ENCODE results near the gene PGAP1.

Gene PGAP1, protein sequence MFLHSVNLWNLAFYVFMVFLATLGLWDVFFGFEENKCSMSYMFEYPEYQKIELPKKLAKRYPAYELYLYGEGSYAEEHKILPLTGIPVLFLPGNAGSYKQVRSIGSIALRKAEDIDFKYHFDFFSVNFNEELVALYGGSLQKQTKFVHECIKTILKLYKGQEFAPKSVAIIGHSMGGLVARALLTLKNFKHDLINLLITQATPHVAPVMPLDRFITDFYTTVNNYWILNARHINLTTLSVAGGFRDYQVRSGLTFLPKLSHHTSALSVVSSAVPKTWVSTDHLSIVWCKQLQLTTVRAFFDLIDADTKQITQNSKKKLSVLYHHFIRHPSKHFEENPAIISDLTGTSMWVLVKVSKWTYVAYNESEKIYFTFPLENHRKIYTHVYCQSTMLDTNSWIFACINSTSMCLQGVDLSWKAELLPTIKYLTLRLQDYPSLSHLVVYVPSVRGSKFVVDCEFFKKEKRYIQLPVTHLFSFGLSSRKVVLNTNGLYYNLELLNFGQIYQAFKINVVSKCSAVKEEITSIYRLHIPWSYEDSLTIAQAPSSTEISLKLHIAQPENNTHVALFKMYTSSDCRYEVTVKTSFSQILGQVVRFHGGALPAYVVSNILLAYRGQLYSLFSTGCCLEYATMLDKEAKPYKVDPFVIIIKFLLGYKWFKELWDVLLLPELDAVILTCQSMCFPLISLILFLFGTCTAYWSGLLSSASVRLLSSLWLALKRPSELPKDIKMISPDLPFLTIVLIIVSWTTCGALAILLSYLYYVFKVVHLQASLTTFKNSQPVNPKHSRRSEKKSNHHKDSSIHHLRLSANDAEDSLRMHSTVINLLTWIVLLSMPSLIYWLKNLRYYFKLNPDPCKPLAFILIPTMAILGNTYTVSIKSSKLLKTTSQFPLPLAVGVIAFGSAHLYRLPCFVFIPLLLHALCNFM

DNA sequence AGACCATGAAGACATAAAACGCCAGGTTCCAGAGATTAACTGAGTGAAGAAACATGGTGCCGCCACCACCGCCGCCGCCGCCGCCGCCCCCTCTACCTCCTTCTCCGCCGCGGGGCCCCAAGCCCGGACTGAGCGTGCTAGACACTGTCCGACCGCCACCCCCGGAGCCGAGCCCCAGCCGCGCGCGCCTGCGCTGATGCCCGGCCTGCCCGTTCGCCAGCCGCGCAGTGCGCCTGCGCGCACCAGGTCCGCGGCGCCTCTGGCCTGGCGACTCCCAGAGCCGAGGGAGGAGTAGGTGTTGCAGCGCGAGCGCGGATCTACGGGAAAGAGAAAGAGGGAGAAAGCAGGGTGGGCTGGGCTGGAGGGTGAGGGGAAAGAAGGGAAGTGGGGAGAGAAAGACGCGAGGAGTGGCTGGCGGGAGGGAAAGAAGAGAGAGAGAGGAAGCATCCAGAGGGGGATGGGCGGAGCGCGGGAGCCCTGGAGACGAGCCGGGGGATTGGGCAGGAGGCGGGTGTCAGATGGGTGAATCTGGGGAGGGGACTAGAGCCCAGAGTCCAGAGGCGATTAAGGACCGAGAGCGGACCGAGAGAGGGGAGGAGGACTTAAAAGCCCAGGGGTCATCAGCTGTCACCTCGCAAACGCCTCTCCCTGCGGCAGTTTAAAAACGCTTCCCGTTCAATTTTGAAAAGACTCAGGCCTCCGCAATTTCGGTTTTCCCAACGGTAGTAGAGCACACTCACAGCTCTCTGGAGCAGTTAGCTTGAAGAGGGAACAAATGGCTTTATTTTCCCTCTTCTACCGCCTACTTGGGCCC, at the start of gene PGAP1:
TSS of gene PGAP1 (minus strand) at position 146 of the 814 bp plus-strand sequence. CDS start at position 55, 91 bp downstream.
- peak; percentile 86 to 88 for DNase-seq

DNA sequence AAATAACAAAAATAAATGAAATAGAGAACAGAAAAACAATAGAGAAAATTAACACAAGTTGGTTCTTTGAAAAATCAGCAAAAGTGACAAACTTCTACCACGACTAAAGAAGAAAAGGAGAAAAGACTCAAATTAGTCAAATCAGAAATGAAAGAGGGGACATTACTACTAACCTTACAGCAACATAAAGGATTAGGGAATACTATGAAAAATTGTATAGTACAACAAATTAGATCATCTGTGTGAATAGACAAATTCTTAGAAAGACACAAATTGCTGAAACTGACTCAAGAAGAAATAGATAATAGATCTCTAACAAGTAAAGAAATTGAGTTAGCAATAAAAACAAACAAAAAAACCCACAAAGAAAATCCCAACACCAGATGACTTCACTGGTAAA, 48.5 kb upstream of the PGAP1 start:
- DNase-seq = no peak

DNA sequence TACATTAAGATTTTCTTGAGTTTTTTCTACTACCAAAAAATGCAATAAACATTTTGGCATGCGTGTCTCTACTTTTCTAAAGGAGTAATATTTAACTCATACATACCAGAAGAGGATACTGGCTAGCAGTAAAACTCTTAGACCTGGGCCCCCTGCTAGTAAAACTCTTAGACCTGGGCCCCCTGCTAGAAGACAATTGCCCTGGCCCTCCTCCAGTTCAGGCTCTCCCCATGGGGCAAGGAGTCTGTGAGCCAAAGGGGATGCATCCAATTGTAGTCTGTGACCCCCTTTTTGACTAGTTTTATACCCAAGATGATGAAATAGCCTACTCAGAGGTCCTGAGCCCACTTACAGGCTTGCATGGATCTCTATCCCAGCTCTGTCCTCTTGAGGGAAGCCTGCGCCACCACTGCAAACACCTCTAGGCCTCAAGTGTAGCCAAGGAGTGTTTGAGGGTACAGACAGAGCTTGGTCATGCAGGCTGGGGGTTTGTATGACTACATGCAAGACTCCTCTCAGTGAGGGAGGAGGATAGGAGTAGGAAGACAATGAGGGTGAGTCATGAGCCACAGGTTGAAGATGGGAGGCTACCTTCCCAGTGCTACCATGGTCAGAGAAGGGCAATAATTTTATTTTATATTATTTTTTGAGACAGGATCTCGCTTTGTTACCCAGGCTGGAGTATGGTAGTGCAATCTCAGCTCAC, 45.2 kb upstream of the PGAP1 start:
- DNase-seq = no peak

DNA sequence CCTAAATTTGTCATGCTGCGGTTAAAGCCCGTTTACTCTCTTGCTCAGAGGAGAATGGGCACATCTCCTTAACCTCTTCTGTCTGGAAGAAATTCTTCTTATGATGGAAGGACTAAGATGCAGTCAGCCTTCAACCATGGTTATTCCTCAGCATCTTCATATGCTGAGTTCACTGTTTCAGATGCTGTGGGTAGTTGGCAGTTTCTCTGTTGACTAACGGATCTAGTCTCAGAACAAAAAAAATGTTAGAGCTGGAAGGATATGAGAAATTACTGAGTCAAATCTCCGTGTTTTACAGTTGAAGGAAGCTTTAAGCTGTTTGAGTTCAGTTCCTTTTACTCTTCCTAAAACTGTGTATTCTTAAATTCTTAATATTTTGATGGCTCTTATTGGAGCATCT, 43.6 kb upstream of the PGAP1 start:
- no peak for DNase-seq

DNA sequence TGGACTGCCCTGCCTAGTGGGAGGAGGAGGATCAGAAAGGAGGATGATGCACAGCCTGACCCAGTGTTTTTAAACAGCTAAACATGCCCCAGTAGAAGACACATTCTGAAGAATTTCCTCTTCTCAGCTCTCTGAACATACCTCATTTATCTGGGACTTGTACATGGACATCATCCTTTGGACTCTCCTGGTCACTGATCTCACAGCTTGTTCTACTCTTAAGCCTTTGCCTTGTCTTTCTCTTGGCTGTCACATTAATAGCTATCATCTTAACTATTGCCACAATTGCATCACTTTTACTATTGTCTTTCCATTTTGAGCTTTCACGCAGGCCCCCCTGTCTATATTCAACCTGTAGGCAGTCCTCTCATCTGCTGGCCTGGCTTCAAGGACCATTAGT, 42.0 kb upstream of the PGAP1 start:
- DNase-seq = no peak

DNA sequence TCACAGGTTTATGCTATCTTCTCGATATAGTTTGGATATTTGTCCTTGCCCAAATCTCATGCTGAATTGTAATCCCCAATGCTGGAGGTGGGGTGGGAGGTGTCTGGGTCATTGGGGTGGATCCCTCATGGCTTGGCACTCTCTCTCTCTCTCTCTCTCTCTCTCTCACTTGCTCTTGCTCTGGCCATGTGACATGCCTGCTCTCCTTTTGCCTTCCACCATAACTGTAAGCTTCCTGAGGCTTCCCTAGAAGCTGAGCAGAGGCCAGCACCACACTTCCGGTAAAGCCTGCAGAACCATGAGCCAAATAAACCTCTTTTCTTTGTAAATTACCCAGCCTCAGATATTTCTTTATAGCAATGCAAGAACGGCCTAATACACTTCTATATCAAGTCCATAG, 41.3 kb upstream of the PGAP1 start:
- no peak for DNase-seq

DNA sequence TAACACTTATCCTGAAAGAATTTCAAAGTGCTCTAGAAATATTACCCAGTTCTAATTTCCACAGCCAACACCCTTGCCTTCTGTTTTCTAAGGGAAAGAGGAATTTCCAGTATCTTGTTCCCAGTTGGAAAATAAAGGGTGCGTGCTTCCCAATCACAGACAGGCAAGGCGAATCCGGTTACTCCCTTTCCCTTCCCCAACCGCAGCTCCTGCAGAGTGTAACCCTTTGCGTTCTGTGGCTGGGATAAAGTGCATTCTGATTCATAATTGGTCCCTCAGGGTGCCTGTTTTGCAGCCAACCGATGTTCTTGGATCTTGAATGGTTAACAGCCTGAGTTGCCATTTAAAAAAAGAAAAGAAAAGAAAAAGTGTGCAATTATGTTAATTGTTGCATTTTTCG, 40.6 kb upstream of the PGAP1 start:
- DNase-seq = no peak

DNA sequence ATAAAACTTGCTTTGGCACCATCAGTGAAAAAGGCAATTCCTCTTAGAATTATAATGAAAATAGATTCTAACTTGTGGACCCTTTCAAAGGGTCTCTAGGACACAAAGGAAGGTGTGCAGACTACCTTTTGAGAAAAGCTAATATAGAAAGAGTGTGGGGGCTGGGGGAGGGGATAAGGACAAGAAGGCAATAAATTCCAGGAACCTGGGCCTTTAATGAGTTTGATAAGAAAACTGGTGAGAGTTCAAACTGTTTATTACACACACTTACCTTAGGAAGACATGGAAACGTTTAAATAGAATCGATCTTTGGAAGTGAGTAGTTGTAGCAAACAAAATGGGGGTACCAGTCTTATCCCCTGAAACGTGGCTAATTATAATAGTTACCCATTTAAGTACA, 39.6 kb upstream of the PGAP1 start:
- DNase-seq = no peak

DNA sequence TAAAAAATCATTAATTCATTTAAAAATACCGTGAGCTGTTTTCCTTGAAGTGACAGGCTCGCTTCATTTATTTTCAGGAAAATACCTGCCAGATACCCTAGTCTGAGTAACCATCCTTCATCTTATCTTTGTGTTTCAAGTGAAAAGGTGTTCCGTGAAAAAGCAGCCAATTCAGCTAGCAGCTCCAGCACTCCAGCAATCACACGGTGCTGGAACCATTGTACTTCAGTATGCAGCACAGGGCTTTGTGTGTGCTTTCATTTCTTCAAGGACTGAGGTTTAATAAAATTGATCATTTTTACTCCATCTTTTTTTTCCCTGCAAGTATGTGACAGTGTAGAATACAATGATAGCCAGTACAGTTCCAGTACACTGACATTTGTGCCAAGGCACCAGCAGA, 39.1 kb upstream of the PGAP1 start:
- DNase-seq = no peak

DNA sequence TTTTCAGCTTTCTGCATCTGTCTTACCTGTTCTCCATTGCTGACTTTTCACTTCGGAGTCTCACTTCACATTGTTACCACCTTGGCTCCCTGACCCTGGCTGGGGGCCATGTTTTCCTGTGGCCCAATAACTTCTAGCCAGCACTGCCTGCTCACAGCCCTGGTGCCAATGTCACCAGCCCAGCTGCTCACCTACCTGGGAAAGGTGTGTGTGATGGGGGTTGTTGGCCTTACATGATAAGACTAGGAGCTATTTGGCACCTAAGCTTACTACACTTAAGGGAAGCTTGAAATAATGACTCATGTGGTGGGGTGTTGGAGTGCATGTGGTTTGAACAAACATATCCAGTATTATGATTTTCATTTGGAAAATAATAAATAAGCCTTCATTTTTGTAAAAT, 37.5 kb upstream of the PGAP1 start:
- DNase-seq = no peak

DNA sequence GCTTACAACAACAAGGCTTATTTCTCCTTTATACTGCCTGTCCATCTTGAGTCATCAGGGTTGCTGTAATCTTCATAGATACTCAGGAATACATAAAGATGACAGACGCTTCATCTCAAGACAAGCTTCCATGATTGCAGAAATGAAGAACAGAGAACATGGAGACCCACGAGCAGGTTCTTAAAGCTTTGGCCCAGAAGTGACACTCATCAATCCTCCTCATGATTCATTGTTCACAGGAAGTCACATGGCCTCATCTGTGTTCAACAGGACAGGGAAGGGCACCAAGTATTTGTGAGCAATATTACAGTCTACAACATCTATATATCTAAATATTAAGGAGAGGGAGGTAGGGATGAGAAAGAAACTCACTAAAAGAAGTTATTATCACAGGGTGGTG, 36.5 kb upstream of the PGAP1 start:
- no peak for DNase-seq

DNA sequence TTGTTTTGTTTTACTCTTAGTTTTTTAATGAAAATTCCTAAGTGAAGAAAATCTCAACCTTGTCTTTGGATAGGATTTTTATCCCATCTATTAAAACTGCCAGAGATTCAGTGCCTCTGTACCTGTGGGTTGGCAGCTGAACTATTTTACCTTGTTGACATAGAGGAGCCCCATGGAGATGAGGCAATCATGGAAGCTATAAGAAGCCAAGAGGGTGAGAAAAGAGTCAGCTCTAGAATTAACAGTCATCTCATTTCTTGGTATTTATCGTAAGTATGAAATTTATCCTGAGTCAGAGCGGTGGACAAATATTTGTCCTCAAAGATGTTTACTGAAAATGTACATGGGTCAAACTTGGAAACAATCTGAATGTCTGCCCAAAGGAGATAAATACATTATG, 35.8 kb upstream of the PGAP1 start:
- no peak for DNase-seq

DNA sequence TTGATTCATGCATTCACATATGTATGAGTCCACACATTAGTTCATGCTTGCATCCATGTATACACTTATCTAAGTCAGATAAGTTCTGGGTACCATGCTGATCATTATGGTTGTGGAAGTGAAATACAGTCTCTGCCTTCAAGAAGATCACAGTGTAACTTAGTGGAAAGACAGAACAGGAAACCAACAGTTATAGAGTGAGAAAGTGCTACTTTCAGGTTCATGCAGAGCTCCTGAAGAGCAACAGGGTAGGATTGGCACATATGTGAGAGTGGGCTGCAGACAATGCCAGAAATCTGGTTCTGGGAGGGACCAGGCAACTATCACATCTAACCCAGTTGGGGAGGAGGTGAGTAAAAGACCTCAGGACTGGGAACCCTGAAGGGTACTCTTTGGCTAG, 35.4 kb upstream of the PGAP1 start:
- no peak for DNase-seq

DNA sequence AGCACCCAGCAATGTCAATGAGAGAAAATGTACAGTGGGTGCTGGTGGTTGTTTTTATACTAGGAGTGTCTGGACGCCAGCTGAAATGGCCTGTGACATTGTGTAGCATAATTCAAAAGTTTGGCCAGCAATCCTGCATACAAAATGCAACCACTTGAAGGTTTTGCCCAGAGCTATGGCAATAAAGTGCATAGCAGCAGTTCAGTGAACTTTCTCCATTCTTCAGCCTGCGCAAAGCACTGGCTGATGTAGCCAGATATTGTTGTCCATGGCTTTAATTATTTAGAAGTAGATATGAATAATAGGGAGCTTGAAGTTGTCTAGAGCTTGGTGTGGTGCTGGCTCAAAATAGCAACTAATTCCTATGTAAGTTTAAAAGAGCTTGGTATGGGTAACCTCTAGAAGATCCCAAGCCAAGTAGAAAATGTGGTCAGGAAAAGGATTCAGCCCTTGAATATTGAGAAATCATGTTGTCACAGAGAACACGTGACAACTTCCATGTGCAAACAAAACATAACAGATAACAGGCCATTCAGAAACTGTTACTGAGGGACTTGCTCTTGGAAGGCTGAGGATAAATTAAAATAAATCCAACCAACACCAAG, 33.3 kb upstream of the PGAP1 start:
- no peak for DNase-seq

DNA sequence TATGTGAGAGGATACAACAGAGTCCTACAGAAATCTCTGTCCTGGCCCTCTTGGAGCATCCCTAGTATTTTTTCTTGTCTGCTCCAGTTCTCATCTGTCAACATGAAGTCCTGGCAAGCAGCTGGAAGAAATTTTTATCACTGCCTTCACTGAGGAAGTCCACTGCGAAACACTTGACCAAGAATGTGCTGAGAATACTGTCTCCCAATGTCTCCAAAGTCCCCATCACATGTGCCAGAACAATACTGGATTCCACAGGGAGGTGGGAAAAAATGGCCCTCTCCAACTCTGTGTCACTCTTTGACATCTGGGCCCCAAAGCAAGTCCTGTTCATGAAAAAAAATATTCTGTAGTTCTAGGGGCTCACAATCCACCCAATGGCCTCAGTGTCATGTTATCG, 32.8 kb upstream of the PGAP1 start:
- no peak for DNase-seq

DNA sequence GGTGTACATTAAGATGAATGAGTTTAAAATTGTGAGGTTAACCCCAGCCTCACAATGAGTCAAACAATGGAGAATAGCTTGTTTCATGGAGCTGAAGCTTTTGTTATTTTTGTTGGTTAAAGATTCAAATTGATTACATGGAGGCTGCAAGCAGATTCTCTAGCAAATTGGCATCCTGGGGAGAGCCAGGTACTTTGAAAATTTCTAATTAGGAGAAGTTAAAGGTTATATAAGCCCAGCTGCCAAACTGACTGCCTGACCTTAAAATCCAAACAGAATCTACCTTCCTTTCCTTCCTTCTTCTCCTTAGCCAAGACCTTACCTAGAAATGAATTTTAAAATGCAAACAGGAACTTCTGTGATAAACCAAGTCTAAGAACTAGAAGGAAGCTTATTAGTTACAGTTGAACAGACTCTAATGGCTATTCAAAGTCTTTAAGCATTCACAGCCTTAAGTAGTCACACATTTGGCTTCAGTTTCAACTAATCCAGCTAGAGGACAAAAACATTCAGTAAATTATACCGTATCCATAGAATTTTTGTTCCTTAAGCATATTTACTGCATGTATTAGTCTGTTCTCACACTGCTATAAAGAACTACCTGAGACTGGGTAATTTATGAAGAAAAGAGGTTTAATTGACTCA, 31.5 kb upstream of the PGAP1 start:
- no peak for DNase-seq

DNA sequence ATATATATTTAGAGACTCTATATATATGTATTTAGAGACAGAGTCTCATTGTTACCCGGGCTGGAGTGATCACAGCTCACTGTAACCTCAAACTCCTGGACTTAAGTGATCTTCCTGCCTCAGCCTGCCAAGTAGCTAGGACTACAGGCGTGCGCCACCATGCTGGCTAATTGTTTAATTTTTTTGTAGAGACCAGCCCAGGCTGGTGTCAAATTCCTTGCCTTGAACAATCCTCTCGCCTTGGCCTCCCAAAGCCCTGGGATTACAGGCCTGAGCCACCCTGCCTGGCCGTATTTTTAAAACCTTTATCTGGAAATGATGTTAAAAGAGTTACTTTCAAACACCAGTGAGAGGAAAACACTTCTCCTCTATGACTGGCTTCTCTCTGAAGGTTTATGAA, 30.9 kb upstream of the PGAP1 start:
- no peak for DNase-seq

DNA sequence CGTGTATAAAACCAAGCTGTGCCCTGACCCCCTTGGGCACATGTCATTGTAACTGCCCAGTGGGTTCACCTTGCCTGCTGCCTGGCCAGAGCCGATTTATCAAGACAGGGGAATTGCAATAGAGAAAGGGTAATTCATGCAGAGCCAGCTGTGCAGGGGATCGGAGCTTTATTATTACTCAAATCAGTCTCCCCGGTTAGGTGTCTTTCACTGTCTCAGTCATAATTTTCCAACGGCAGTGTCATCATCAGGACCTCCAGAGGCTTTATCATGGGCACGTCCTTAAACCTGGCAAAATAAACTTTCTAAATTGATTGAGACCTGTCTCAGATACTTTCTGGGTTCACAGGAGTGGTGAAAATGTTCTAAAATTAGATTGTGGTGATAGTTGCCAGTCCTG, 29.6 kb upstream of the PGAP1 start:
- DNase-seq = no peak

DNA sequence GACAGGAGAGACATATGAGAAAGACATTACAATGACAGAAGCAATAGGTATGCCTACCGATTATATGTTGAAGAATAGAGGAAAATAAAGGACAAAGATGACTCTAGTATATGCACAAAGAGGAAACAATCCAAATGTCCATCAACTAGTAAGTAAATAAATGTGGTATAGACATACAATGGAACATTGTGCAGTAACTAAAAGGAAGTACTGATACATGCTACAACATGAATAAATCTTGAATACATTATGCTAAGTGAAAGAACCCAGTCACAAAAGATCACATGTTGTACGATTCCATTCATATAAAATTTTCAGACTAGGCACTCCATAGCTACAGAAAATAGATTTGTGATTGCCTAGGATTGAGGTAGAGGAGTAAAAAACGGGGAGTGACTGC, 28.5 kb upstream of the PGAP1 start:
- DNase-seq = no peak

DNA sequence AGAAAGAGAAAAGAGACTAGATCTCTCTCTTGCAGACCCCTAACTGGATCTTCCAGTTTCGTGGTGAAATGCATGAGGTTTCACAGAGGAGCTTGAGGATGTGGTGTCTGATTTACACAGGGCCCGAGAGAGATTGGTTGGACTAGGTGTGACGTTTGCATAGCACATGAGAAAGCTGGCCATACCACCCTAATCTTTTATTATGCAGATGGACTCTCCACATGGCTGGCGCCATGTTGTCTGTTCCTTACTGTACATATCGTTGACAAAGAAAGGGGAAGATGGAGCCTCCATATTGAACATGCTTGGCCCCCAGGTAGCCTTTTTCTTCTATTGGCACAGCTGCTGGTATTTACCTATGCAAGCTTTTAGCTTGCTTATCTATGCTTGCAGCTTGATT, 27.5 kb upstream of the PGAP1 start:
- no peak for DNase-seq

DNA sequence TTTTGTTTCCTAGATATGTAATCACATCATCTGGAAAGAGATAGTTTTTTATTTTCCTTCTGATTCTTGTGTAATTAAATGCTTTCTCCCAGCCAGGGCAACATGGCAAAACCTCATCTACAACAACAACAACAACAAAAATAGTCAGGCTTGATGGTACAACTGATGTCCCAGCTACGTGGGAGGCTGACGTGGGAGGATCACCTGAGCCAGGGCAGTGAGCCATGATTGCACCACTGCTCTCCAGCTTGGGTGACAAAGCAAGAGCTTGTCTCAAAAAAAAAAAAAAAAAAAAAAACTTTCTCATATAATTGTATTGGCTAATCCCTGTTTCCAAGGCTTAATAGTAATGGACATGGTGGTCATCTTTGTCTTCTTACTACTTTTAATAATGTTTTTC, 26.4 kb upstream of the PGAP1 start:
- no peak for DNase-seq

DNA sequence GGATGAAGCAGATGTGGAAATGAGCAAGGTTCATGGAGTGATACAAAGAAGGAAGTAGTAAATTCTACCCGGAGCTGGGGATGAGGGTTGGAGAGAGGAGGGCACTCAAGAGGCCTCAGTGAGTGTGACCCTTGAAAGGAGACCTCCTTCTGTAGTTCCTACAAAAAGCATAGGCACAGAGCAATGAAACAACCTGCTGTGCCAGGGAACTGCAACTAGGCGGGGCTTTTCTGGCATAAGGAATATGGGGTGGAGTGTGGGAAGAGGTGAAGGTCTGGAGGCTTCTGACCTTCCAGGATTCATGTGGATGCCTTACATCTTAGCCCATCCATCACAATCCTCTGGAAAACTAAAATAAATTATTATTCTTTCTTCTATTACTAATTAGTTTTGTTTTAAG, 25.5 kb upstream of the PGAP1 start:
- no peak for DNase-seq

All from CD4-positive, alpha-beta T cell treated with Interleukin-4 for 1 hour (primary cell).